ENCODE results near the gene PPM1K. TPM values are rescaled to one million over a fixed set of nuclear protein-coding genes. Genes with fewer than 3 reads are reported as not detected.

The PPM1K gene
- total and polyA plus RNA-seq, 9 of the 15 experiments (the other 6 are each of a cell fraction or from before 2014, with no cell fraction given) = 8.2 to 18.0 (median 10.5) TPM

Small RNA genes lying within 50 kb of the gene (small RNA-seq; reads per million reads assigned to genes)
- not detected for gene RF00019
- not detected for gene RNU6-1298P

Other genes starting within 250 kb of the PPM1K start
- gene ABCG2, start 125.9 kb downstream of the PPM1K start, total RNA-seq (2014; rRNA removed) = not detected in 2 replicates
- gene ABCG2, start 125.9 kb downstream of the PPM1K start, total RNA-seq (2014; rRNA removed; fragmentation: Illumina TruSeq; extraction: Trizol) = 0.11 and 0.16 TPM in 2 replicates
- 0.11 TPM in 1 of 2 replicates, not detected in the other for gene ABCG2, start 125.9 kb downstream of the PPM1K start, total RNA-seq (2015; rRNA removed; fragmentation: Illumina TruSeq; extraction: Trizol)
- 0.04 TPM in 1 of 2 replicates, not detected in the other for gene ABCG2, start 125.9 kb downstream of the PPM1K start, total RNA-seq (2021)
- gene ABCG2, start 125.9 kb downstream of the PPM1K start, polyA plus RNA-seq (2011; rRNA removed) = 0.01 and 0.36 TPM in 2 replicates
- gene ABCG2, start 125.9 kb downstream of the PPM1K start, polyA plus RNA-seq (2014; fragmentation: Illumina TruSeq; extraction: Trizol) = 0.01 TPM in 1 of 2 replicates, not detected in the other
- under 1 TPM in 1 of 2 experiments, not detected in 1; 0.03 TPM for gene ABCG2, start 125.9 kb downstream of the PPM1K start, polyA plus RNA-seq (2014; fragmentation: Nextera tagmentation; extraction: Ambion mirVana)
- not detected in 2 replicates for gene ABCG2, start 125.9 kb downstream of the PPM1K start, polyA plus RNA-seq (2014; rRNA removed)
- gene HERC6, start 94.3 kb upstream of the PPM1K start, total RNA-seq (2014; rRNA removed) = 0.53 and 0.68 TPM in 2 replicates
- gene HERC6, start 94.3 kb upstream of the PPM1K start, total RNA-seq (2014; rRNA removed; fragmentation: Illumina TruSeq; extraction: Trizol) = 0.15 and 0.19 TPM in 2 replicates
- 0.15 and 0.40 TPM in 2 replicates for gene HERC6, start 94.3 kb upstream of the PPM1K start, total RNA-seq (2015; rRNA removed; fragmentation: Illumina TruSeq; extraction: Trizol)
- 0.09 and 0.51 TPM in 2 replicates for gene HERC6, start 94.3 kb upstream of the PPM1K start, total RNA-seq (2021)
- 0.20 and 0.33 TPM in 2 replicates for gene HERC6, start 94.3 kb upstream of the PPM1K start, polyA plus RNA-seq (2011; rRNA removed)
- 0.08 and 0.12 TPM in 2 replicates for gene HERC6, start 94.3 kb upstream of the PPM1K start, polyA plus RNA-seq (2014; fragmentation: Illumina TruSeq; extraction: Trizol)
- under 1 TPM; 0.01 to 0.04 TPM for gene HERC6, start 94.3 kb upstream of the PPM1K start, polyA plus RNA-seq (2014; fragmentation: Nextera tagmentation; extraction: Ambion mirVana)
- gene HERC6, start 94.3 kb upstream of the PPM1K start, polyA plus RNA-seq (2014; rRNA removed) = 0.15 TPM in 1 of 2 replicates, not detected in the other
- not detected in 2 replicates for gene HERC5, start 172.6 kb upstream of the PPM1K start, total RNA-seq (2014; rRNA removed)
- not detected in 2 replicates for gene HERC5, start 172.6 kb upstream of the PPM1K start, total RNA-seq (2014; rRNA removed; fragmentation: Illumina TruSeq; extraction: Trizol)
- not detected in 2 replicates for gene HERC5, start 172.6 kb upstream of the PPM1K start, total RNA-seq (2015; rRNA removed; fragmentation: Illumina TruSeq; extraction: Trizol)
- gene HERC5, start 172.6 kb upstream of the PPM1K start, total RNA-seq (2021) = 0.07 and 0.18 TPM in 2 replicates
- gene HERC5, start 172.6 kb upstream of the PPM1K start, polyA plus RNA-seq (2011; rRNA removed) = not detected in 2 replicates
- gene HERC5, start 172.6 kb upstream of the PPM1K start, polyA plus RNA-seq (2014; fragmentation: Illumina TruSeq; extraction: Trizol) = not detected in 2 replicates
- not detected for gene HERC5, start 172.6 kb upstream of the PPM1K start, polyA plus RNA-seq (2014; fragmentation: Nextera tagmentation; extraction: Ambion mirVana)
- gene HERC5, start 172.6 kb upstream of the PPM1K start, polyA plus RNA-seq (2014; rRNA removed) = not detected in 2 replicates
- gene PYURF, start 239.2 kb upstream of the PPM1K start, total RNA-seq (2014; rRNA removed) = 158 and 161 TPM in 2 replicates
- 125 and 139 TPM in 2 replicates for gene PYURF, start 239.2 kb upstream of the PPM1K start, total RNA-seq (2014; rRNA removed; fragmentation: Illumina TruSeq; extraction: Trizol)
- 103 and 108 TPM in 2 replicates for gene PYURF, start 239.2 kb upstream of the PPM1K start, total RNA-seq (2015; rRNA removed; fragmentation: Illumina TruSeq; extraction: Trizol)
- 93.9 and 104 TPM in 2 replicates for gene PYURF, start 239.2 kb upstream of the PPM1K start, total RNA-seq (2021)
- gene PYURF, start 239.2 kb upstream of the PPM1K start, polyA plus RNA-seq (2011; rRNA removed) = 109 and 136 TPM in 2 replicates
- 89.7 and 95.8 TPM in 2 replicates for gene PYURF, start 239.2 kb upstream of the PPM1K start, polyA plus RNA-seq (2014; fragmentation: Illumina TruSeq; extraction: Trizol)
- gene PYURF, start 239.2 kb upstream of the PPM1K start, polyA plus RNA-seq (2014; fragmentation: Nextera tagmentation; extraction: Ambion mirVana) = 10 to 100 TPM; 22.5 to 42.8 TPM
- 199 and 229 TPM in 2 replicates for gene PYURF, start 239.2 kb upstream of the PPM1K start, polyA plus RNA-seq (2014; rRNA removed)